SW480 (cell line): ENCODE data around the gene AGFG2.
"Not testable (repeated sequence)": the region's sequence is repeated elsewhere in the genome, so short reads cannot be mapped to it uniquely, and the experiment has no call there.

Experiments
- DNase-seq: peaks from one replicate; pipeline ENCODE4 v3.0.0-alpha.2; 2016; ENCODE audit warnings: low spot score

The AGFG2 gene

DNA sequence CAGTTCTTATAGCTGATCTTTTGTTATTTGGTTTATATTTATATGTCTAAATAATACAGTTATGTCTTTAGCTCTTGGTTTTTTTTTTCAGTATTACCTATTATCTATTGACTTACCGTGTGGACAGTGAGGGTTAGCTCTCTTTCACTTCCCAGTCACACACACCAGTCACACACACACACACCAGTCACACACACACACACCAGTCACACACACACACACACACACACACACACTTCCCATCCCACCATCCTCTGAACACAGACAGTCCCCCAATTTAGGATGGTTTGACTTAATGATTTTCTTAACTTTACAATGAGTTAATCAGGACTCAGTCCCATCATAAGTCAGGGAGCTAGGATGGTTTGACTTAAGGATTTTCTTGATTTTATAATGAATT is 18.9 kb upstream of the AGFG2 start:
- no peak for DNase-seq

DNA sequence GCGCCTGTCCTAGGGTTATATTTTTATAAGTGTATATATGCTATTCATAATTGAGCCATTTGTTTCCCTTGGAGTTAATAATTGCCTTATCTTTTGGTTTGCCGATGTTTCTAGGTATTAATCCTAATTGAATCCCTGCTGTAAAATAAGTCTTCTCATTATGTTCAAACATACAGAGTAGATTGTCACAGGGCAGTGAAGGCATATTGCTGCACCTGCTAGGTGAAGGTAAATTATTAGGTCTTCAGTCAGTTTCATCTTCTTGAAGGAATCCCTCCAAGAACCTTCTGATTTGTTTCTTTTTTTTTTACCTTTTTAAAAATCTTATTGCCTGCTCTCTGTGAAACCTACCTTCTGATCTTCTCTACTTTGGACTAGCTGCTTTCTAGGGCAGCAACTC is 17.9 kb upstream of the AGFG2 start:
- DNase-seq = no peak

DNA sequence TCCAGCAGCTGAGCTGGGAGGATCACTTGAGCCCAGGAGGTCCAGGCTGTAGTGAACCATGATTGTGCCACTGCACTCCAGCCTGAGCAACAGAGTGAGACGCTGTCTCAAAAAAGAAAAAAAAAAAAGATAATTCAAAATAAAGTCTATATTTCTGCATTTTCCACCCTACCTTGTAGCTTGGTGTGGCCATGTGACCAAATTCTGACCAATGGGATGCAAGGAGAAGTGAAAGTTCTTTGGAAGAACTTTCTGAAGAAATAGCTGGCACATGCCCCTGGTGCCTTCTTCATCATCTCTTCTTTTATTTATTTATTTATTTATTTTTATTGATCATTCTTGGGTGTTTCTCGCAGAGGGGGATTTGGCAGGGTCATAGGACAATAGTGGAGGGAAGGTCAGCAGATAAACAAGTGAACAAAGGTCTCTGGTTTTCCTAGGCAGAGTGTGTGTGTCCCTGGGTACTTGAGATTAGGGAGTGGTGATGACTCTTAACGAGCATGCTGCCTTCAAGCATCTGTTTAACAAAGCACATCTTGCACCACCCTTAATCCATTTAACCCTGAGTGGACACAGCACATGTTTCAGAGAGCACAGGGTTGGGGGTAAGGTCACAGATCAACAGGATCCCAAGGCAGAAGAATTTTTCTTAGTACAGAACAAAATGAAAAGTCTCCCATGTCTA is 17.0 kb upstream of the AGFG2 start:
- not testable (repeated sequence) for DNase-seq

DNA sequence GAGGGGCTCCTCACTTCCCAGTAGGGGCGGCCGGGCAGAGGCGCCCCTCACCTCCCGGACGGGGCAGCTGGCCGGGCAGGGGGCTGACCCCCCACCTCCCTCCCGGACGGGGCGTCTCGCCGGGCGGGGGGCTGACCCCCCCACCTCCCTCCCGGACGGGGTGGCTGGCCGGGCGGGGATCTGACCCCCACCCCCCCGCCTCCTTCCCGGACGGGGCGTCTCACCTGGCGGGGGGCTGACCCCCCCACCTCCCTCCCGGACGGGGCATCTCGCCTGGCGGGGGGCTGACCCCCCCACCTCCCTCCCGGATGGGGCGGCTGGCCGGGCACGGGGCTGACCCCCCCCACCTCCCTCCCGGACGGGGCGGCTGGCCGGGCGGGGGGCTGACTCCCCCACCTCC is 15.8 kb upstream of the AGFG2 start:
- not testable (repeated sequence) for DNase-seq

DNA sequence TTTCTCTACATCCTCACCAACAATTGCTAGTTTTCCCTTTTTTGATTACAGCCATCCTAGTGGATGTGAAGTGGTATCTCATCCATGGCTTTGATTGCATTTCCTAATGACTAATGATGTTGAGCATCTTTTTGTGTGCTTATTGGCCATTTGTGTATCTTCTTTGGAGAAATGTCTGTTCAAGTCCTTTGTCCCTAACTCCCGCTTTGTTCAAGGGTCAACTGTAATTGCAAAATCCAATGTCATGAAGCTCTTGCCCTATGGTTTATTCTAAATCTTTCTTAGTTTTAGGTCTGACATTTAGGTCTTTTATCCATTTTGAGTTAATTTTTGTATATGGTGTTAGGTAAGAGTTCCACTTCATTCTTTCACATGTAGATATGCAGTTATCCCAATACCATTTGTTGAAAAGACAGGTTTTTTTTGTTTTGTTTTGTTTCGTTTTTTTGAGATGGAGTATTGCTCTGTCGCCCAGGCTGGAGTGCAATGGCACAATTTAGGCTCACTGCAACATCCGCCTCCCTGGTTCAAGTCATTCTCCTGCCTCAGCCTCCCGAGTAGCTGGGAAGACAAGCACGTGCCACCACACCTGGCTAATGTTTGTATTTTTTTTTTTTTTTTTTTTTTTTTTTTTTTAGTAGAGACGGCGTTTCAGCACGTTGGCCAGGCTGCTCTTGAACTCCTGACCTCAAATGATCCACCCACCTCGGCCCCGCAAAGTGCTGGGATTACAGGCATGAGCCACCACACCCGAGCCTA is 10.7 kb upstream of the AGFG2 start:
- not testable (repeated sequence) for DNase-seq

DNA sequence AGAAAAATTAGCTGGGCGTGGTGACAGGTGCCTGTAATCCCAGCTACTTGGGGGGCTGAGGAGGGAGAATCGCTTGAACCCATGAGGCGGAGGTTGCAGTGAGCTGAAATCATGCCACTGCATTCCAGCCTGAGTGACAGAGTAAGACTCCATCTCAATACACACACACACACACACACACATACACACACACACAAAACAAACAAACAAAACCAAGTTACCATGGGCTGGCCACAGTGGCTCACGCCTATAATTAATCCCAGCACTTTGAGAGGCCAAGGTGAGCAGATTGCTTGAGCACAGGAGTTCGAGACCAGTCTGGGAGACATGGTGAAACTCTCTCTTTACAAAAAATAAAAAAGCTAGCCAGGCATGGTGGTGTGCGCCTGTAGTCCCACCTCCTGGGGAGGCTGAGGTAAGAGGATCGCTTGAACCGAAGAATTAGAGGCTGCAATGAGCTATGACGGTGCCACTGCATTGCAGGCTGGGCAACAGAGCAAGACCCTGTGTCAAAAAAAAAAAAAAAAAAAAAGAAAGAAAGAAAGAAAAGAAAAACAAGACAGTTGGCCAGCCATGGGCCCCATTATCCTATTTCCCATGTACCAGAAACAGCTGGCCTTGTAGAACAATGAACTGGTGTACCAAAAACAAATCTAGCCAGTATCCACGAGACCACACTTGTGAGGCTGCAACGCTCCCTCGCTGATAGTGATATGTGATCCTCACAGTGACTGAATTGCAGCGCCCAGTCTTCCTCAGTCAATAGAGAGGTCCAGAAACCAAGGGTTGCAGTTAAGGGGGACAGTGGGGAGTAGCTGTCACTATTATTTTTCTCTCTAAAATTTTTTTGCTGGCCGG is 6.6 kb upstream of the AGFG2 start:
- DNase-seq = no peak

DNA sequence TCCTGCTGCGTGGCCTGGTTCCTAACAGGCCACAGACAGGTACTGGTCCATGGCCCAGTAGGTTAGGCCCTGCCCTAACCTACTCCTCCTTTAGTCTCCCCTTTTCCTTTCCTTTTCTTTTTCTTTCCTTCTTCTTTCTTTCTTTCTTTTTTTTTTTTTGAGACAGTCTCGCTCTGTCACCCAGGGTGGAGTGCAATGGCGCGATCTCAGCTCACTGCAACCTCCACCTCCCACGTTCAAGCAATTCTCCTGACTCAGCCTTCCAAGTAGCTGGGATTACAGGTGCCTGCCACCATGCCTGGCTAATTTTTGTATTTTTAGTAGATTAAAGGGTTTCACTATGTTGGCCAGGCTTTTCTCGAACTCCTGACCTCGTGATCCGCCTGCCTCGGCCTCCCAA is 3.0 kb upstream of the AGFG2 start:
- not testable (repeated sequence) for DNase-seq

DNA sequence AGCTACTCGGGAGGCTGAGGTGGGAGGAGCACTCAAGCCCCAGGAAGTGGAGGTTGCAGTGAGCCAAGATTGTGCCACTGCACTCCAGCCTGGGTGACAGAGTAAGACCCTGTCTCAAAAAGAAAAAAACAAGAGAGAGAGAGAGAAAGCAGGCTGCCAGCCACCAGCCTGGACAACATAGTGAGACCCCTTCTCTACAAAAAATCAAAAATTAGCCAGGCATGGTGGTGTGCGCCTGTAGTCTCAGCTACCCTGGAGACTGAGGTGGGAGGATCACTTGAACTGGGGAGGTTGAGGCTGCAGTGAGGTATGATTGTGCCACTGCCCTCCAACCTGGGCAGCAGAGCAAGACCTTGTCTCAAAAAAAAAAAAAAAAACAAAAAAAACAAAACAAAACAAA is 2.3 kb upstream of the AGFG2 start:
- DNase-seq = not testable (repeated sequence)

DNA sequence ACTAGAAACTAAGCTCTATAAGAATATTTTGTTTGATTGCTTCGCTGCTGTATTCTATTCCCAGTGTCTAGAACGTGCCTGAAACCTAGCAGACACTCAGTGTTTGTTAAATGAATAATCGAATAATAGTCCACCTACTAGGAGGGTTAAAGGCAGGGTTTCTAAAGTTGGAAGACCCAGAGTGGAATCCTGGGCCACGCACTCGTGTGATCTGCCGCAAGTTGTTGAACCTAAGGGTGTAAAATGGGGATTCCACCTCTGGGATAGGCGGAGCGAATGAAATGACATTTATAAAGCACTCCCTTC is 702 bp upstream of the AGFG2 start:
- DNase-seq = no peak

DNA sequence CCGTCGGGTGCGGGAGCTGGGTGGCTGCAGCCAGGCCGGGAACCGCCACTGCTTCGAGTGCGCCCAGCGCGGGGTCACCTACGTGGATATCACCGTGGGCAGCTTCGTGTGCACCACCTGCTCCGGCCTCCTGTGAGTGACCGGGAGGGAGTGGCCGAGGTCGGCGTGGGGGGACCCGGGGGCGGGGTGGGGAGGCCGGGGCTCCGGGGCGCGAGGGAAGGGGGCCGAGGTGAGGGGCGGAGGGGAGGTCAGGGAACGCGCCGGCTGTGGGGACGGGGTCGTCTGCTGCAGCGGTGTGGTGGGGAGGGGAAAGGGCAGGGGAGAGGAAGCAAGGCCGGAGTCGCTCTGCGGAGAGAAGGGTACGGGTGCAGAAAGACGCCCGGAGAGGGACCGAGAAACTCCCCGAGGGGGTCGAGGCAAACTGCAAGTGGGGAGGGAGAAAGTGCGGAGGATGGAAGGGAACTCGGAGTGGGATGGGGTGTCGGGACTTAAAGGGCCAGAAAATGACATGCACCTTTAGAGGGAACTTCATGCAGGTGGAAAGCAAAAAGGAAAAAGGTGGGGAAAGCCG is 518 bp downstream of the AGFG2 start:
- DNase-seq = peak; percentile 51

DNA sequence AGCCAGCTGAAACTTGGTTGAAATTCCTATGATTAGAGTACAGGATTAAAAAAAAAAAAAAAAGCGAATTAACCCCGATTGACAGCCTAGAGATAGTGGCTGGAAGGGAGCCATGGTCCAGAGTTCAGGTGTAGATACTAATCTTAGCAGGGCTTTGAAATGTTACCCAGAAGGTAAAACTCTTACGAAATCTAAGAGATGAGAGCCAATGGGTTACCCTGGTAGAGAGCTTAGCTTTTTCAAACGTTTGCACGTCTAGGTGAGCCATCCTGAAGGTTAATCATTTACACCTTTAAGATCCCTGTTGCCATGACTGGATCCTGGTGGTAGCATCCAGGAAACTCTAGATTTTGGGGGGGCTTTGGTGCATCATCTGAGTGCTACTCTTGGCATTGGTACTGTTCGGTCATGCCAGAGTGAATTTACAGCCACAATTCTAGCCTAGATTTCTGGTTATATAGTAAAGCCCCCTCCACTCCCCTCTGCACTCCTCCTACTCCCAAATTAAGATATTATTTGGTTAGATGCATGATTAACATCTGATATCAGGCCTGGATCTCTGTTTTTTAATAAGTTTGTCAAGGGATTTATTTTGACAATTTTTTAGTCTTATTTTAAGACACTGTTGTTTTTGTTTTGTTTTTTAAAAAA is 1.2 kb downstream of the AGFG2 start:
- peak; percentile 54 for DNase-seq

DNA sequence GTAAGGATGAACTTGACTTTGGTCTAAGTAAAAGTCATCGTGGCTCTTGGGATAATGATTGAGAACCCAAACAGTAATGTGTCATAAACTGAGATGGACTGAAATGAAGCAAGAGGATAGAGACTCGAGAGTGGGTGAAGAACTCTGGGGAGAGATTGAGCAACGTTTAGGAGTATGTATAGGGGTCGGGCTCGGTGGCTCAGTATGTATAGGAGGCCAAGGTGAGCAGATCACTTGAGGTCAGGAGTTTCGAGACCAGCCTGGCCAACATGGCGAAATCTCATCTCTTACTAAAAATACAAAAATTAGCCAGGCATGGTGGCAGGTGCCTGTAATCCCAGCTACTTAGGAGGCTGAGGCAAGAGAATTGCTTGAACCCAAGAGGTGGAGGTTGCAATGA is 2.3 kb downstream of the AGFG2 start:
- DNase-seq = not testable (repeated sequence)

DNA sequence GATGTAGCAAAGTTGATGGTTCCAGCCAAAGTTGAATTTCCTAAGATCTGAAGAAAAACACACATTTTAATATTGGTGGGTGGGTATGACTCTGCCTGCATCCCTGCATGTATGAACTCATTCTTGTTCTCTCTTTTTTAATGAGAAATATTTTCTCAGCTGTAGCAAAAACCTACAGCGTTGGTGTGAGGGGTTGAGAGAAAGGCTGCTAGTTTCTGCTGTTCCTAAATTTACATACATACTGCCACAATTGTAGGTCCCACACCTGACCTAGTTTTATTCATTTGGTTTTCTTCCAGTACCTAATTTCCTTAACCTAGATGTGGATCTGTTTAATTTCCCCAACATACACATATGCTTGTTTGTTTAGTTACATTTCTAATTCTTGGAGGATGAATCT is 4.6 kb downstream of the AGFG2 start:
- DNase-seq = no peak

DNA sequence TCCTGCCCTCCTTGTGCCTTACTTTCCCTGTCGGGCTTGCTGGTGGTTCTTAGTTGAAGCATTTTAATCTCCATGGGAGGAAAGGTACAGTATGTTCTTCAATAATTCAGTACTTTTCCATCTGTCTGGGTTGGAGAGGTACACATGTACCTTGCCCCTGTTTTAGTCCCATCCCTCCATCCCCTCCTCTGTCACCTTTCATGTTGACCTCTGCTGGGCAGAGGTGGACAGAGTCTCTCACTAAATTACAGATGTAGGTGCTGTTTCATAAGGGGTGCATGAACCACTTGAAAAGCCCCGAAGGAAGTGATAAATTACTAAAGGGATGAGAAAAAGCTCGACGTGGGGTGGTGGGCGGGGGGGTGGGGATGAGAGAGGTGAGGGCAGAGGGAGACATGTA is 5.4 kb downstream of the AGFG2 start:
- DNase-seq = no peak

DNA sequence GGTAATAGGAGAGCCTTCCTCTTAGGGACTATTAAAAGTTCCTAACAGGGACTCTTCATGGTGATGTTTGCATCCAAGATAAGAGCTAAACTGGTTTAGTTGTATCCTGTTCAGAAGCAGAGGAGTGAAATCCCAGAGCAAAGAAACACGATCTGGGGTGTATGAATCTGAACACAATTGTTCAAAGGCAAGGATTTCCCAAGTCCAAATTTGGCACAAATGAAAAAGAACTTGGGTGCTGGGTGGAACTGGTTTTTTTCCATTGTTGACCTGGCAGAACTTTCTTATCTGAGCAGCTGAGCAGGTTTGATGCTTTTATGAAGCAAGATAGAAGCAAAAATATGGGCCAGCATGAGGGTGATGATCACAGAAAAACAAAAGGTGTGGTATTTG is 6.0 kb downstream of the AGFG2 start:
- DNase-seq = no peak

DNA sequence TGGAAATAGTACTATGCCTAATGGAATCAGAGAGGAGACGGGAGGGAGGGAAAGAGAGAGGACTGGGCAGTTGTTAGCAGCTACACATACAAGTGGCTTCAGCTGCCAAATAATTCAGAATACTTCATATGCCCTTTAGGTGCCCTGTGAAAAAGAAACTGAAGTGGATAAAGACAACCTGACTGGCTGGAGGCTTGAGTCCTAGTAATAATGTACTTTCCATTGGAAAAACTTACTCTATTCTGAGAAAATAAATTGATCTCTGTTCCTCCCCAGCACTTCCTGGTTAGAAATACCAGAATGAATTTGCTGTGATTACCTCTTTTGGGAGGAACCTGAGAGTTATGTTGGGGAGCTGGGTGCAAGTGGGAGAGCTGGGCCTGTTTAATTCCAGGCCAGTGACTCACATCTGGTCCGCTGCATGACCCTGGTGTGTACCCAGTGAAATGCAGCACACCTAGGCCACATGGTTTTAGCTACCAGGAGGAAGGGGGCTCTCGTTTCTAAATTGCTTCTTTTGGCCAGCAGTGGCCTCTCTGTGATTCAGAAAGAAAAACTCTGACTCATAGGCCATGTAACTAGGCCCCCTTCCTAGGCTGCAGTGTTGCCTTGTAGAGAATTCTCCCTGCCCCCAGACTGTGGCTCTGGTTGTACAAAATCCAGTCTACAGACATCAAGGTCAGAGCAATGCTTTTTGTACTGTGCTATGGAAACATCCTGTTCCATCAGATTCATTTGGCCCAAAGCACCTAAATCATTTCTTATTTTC is 6.5 kb downstream of the AGFG2 start:
- DNase-seq = peak; percentile 98

DNA sequence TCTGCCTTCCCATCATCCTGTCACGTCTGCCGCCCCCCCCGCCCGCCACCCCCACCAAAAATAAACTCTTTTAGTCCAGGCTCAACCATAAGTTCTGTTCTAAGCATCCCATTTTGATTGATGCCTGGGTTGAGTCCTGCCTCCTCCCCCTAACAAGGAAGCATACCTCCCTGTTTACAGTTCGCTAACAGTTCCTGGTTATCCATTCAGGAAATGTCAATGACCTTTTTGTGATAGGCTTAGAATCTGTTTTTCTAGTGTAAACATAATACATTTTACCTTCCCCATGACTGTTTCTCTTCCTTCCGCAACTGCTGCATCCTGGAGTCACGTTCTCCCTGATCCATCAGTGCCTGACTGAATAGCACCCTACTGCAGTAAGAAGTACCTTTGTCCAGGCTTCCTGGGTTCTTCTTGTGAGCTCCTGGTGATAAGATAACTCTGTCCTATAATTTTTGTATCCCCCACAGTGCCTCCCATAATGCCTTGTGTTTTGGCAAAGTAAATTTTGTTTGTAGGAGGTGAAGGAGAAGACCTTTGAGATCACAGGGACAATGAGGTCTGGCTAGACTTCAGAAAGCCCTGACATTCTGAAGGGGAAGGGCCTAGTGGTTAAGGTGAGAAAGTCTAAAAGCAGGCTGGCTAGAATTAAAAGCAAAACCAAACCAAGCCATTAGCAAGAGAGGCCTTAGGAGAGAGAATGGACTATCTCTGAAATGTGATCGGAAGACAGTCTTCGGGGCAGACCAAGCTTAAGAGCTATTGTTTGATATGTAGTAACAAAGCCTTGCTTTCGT is 7.3 kb downstream of the AGFG2 start:
- peak; percentile 40 for DNase-seq

DNA sequence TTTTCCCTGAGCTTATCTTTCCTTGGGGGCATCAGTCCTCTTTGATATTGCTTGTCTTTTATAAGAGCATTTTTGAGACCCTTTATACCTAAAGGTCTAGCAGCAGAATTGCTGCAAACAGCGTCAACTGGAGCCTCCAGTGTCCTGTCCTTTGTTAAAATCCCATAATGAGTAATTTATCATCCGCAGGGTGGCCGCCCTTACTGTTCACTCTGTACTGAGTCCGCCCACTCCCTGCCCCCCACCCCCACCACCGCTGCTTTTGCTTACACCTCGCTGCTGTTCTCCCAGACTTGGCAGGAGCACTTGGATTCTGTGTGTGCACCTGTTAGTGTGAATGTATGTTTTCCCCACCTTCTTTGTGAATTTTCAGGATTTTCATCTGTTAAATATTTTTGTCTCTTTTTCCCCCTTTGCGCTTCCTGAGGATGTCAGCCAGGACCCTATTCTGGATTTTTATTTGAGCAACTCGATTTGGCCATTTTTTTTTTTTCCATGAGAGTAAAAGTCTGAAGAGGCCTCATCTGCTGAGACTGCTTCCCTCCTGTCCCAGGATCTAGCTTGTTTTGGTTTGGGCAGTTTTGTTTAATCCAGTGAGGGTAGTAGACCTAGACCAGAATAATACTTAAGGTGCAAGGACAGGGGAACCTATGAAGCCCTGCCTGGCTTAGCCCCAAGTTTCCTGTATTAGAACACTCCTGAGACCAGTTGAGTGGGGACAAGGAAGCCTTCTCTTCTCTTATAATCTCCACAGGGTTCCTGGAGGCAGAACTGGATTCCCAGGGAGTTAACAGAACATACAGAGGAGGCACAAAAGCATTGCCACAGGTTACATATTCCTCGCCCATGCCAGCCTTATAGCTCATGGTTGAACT is 8.2 kb downstream of the AGFG2 start:
- no peak for DNase-seq

DNA sequence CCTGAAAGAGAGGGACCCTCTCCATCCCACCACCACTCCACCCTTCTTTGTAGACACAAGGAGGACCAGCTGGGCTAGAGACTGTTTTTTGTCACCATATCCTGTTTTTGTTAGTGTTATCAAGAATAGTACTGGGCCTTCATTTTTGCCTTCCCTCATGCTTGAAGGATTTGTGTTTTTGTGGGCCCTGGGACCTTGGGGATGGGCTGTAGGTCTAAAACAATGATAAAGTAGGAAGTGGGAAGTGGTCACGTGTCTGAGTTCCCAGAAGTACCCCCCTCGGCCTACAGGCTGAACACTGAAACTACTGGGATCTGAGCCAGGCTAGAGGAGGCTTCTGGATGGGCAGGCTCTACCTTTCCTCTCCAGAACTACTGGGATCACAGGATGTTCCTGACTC is 8.9 kb downstream of the AGFG2 start:
- no peak for DNase-seq

DNA sequence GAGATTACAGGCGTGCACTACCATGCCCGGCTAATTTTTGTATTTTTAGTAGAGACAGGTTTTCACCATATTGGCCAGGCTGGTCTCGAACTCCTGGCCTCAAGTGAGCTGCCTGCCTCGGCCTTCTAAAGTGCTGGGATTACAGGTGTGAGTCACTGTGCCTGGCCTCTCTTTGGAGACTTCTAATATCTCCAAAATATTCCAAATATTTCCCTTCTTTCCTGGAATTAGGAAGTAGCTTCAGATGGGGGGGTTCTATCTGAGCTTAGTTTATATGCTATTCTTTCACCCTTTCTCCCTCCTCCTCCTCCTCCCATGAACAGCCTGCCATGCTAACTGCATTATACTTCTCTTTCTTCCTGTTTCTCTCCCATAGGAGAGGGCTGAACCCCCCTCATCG is 9.4 kb downstream of the AGFG2 start:
- not testable (repeated sequence) for DNase-seq
